ENCODE measurements around the gene JARID2.

JARID2 gene

DNA sequence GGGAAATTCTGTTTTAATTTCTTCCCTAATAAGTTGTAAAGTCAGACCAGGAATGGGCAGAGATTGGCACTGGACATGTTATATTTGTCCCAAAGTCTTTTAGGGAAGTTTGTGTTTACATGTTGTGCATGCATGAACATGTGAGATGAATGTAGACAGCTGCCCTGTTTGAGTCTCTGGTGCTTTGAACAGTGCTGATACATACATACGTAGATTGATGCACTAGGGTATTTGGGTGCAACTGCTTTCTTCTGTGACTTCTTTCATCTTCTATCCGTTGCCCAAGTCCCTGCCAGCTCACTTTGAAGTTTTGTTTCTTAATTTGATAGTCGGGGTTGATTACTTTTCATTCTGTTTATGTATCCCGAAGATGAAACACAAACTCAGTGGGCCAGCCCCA, 216.4 kb downstream of the JARID2 start:
- no peak for DNase-seq (ENCODE audit: low read depth, low spot score)

- DNase-seq (ENCODE audit: low read depth, low spot score), result no peak
These were observed 217.1 kb downstream of the JARID2 start for GRCh38 chr6:15462717-15463525.

DNA sequence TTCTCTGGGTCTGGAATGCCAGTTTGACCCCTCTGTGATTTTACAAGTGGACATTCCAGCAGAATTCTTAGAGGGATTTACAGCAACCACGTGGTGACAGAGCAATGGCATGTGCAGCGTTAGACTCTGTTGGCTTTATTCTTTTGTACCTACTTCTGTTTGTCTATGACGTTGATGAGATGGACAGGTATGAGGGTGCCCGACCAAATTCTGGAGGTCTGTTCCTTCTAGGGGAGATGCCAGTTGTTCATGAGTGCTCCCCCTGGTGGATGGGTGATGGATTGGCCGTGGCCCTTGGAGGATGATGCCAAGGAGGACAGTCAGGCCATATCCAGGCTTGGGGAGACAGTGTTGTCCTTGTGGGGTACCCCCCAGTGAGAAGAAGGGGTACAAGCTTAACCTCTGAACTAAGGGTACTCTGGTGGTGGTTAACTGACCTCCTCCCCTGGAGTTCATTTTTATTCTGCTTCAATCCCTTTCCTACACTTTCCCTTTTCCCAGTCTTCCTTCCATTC, 218.4 kb downstream of the JARID2 start:
- no peak for DNase-seq (ENCODE audit: low read depth, low spot score)

DNA sequence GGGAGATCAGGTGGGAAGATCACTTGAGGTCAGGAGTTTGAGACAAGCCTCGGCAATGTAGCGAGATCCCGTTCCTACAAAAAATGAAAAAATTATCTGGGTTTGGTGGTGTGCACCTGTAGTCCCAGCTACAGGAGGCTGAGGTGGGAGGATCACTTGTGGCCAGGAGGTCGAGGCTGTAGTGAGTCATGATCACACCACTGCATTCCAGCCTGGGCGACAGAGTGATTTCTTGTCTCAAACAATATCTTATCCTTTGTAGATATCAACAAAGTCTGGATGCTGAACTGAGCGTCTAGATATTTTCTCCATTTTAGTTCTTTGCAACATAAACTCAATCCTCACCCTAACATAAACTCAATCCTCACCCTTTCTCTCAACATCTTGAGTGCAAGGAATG, 219.3 kb downstream of the JARID2 start:
- no peak for DNase-seq (ENCODE audit: low read depth, low spot score)

DNA sequence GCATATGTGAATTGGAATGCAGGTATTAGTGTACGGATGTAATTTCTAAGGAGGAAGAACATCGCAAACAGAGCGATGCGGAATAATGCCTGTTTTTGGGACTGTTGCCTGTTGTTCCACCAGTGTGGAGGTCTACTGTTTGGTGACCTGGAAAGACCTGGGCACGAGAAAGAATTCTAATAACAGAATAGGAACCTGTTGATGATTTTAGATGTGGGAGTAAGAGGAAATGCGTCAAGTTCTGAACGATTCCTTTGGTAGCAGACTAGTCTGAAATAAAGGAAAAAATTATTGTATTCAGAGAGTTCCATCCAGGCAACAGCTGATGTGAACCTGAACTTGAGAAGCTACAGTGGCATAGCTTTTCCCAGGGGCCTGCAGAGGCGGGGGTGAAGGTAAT, 224.9 kb downstream of the JARID2 start:
- DNase-seq (ENCODE audit: low read depth, low spot score), result no peak

- no peak for DNase-seq (ENCODE audit: low read depth, low spot score)
These were observed 226.8 kb downstream of the JARID2 start for GRCh38 chr6:15472621-15473020.

- no peak for DNase-seq (ENCODE audit: low read depth, low spot score)
These were observed 227.3 kb downstream of the JARID2 start for GRCh38 chr6:15473174-15473573.

- DNase-seq (ENCODE audit: low read depth, low spot score), result peak; percentile 49
These were observed 227.9 kb downstream of the JARID2 start for GRCh38 chr6:15473741-15474161.

GRCh38 chr6:15474196-15474595, 228.3 kb downstream of the JARID2 start:
- DNase-seq (ENCODE audit: low read depth, low spot score), result no peak

DNA sequence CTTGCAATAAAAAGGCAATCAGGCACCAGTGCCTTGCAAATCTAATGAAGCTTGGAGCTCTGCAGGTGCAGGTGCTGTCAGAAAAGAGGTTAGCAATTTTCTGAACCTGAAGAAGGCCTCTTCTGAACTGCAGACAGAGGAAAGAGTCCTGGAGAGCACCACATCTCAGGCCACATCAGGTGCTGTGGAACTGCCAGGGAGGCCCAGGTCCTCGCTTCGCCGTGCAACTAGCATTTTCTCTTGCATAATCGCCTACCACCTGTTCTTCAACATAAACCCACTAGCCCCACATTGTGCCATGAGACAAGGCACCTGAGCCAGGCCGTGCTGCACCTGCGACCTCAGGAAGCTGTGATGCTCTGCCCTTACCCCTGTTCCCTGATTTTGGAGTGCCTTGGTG, 229.4 kb downstream of the JARID2 start:
- DNase-seq (ENCODE audit: low read depth, low spot score), result no peak

DNA sequence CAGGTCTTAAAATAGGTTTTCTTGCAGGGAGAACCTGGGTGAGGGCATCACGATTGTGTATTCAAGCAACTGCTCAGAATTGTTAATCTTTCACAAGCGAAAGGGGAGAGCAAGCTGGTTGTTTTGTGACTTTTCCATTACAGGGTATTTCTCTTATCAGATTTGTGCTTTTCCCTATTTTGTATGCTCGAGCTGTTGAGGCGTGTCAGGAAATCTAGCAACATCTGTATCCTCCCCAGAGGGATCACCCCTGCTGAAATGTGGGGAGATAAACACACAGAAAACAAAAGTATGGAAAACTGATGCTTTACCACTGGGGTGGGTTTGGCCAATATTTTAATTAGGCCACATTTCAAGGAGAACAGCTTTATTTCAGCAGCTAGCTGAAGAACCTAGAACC, 230.0 kb downstream of the JARID2 start:
- DNase-seq (ENCODE audit: low read depth, low spot score), result no peak

GRCh38 chr6:15476631-15477380, 230.9 kb downstream of the JARID2 start:
- no peak for DNase-seq (ENCODE audit: low read depth, low spot score)

- DNase-seq (ENCODE audit: low read depth, low spot score), result no peak
These were observed 231.9 kb downstream of the JARID2 start for GRCh38 chr6:15477746-15478145.

DNA sequence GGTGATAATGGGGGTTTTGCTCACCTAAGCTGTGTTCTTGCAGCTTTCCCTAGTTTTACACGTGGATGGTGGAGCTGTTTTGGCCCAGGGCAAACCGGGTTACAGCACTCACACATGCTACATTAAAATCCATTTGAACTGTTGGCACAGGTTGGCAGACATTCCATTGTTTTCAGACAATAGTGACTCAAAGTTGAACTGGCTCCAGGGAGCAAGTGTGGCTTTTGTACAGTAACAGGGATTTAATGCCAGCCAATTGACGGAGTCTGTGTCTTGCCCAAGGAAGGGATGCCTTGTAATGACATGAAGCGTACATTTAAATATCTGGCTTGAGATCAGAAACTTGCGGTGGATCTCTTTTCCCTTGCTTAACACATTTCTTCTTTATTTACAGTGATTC, 233.9 kb downstream of the JARID2 start:
- no peak for DNase-seq (ENCODE audit: low read depth, low spot score)

DNA sequence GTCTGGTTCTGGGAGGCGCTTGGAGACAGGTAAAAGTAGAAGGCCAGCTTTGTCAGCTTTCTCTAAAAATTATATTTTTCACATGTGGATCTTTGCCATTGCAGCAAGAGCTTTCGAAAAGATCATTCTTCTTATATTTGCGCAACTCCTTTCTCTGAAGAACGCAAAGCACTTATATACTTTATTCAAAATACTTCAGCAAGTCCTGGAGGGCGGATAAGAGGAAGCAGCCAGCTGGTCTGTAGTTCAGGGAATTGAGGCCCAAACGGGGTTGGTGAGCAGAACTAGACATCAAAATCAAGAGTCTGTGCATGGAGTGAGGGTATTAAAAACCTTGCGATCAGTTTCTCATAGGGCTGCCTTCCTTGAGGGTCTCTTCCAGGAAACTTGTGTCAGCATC, 234.7 kb downstream of the JARID2 start:
- DNase-seq (ENCODE audit: low read depth, low spot score), result no peak

- DNase-seq (ENCODE audit: low read depth, low spot score), result no peak
These were observed 235.8 kb downstream of the JARID2 start for GRCh38 chr6:15481390-15482291.

DNA sequence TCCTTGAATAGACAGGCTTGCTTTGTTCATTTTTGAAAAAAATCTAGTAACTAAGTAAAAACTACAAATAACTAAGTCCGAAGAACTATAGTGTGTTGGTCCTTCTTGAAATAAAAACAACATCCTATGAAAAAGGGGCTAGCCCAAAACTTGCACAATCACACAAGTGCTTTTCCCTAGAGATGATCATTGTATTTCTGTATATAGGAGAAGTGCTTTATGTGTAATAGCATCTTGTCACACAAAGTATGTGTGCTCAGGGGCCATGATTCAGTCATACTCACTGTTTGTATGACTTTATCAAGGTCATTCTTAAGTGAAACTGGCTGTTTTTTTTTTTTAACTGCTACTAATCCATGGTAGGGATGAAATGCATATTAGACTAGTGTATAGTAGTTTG, 237.2 kb downstream of the JARID2 start:
- DNase-seq (ENCODE audit: low read depth, low spot score), result no peak

DNA sequence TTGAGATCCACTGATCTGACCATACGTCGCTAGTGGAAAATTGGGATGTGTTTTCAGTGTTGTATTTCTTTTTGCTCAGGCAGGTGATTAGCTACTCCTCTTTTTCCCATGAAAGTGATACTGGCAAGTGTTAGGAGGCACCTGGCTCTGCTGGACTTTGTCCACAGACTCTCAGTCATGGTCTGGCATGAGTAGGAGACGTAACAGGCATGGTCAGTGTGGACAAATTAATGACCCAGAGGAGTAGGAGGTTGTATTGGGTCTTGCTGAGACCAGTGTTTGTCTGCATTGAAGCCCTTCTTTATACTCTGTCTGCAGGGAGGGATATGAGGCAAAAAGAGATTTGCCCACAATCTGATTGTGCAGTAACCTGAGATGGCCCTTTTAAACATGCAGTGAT, 238.3 kb downstream of the JARID2 start:
- DNase-seq (ENCODE audit: low read depth, low spot score), result no peak

DNA sequence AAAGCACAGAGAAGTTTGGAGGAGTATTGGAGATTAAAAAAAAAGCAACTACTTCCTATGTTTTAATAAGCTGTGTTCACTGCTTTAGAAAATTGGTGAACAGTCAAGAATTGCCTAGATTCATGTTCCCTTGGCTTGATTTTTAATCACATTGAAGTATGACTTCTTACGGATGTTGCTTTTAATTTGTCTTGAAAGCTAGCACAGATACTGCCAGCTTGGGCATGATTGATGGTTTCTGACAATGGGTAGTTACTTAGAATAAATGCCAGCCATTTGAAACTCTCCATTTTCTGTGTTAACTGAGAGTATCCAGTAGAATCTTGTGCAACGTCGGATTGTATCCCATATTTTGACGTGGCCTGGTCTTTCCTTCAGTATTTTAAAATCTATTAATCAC, 239.0 kb downstream of the JARID2 start:
- no peak for DNase-seq (ENCODE audit: low read depth, low spot score)

- no peak for DNase-seq (ENCODE audit: low read depth, low spot score)
These were observed 240.1 kb downstream of the JARID2 start for GRCh38 chr6:15485936-15486335.

- no peak for DNase-seq (ENCODE audit: low read depth, low spot score)
These were observed 241.4 kb downstream of the JARID2 start for GRCh38 chr6:15487262-15487661.
